Testis (tissue), 3 donors: ENCODE data around the gene IFNGR2. TPM values are rescaled to one million over a fixed set of nuclear protein-coding genes. Genes with fewer than 3 reads are reported as not detected.
"Not testable (repeated sequence)": the region's sequence is repeated elsewhere in the genome, so short reads cannot be mapped to it uniquely, and the experiment has no call there.

Experiments
- DNase-seq: peaks from one replicate; pipeline ENCODE4 v3.0.0-alpha.2; 2019
- H3K27ac ChIP-seq, 2 donors: fragments of 200-600 bp; sonication (generic); one replicate each; pipeline ENCODE4 v1.5.1; 2019
- H3K27me3 ChIP-seq: fragments of 200-600 bp; sonication (generic); one replicate; pipeline ENCODE4 v1.5.1; 2019
- H3K36me3 ChIP-seq: fragments of 200-600 bp; sonication (generic); one replicate; pipeline ENCODE4 v1.5.1; 2017; ENCODE audit warnings: low read depth; ENCODE audit errors: missing control alignments
- H3K4me1 ChIP-seq: fragments of 200-600 bp; sonication (generic); one replicate; pipeline ENCODE4 v1.5.1; 2019
- H3K4me3 ChIP-seq, 2 donors: fragments of 200-600 bp; sonication (generic); one replicate each; pipeline ENCODE4 v1.5.1; 2017 to 2019
- H3K9me3 ChIP-seq: fragments of 200-600 bp; sonication (generic); one replicate; pipeline ENCODE4 v1.5.1; 2017
- CTCF ChIP-seq, 3 experiments: fragments of 450-650 bp in 2 of 3; fragments of 200-600 bp in 1 of 3; sonication (generic) in 1 of 3; IDR thresholded peaks; one replicate each; pipeline ENCODE4 v1.5.1; 2016 to 2019; ENCODE audit warnings: antibody characterized with exemption in 3 of 3, mild to moderate bottlenecking in 2 of 3, moderate library complexity in 1 of 3
- POLR2A ChIP-seq: fragments of 450-650 bp; IDR thresholded peaks from one replicate; pipeline ENCODE4 v1.6.1; 2017; ENCODE audit warnings: antibody characterized with exemption, mild to moderate bottlenecking, moderate library complexity
- WGBS, 2 donors: methylation state at CpG; one replicate each; pipeline ENCODE4 v1.1.5; 2018; 5-methylcytosine and 5-hydroxymethylcytosine counted together
- intact Hi-C: fragments of 100-400 bp; cut with DNase I; formaldehyde crosslinking; loops from one replicate; pipeline ENCODE4 v1.15.1; 2023; ENCODE audit warnings: low total_unique reads
- polyA plus RNA-seq: library from polyadenylated mRNA; stranded (reverse); fragments of 350-450 nt; fragmentation: Illumina TruSeq; extraction: RNeasy Lipid Tissue Mini Kit (QIAGEN cat#74804); gene quantifications from one replicate; pipeline ENCODE4 v1.2.3, GENCODE V29; 2014; ENCODE audit warnings: low read depth, low replicate concordance; ENCODE audit not compliant: insufficient read depth
- total RNA-seq, 2 donors: library from RNA; depleted of rRNA; stranded (reverse); fragments of >200 nt; gene quantifications; one replicate each; pipeline ENCODE4 v1.2.3, GENCODE V29; 2016

Gene IFNGR2
- total and polyA plus RNA-seq, 3 donors from 2014 or later, result 87.6 to 108 (median 91.9) TPM

GRCh38 chr21:33359446-33359845, 43.8 kb upstream of the IFNGR2 start:
- H3K4me1 ChIP-seq, result peaks cover 13% of the 10 kb centered on the region
- no peak overlapping the region for H3K4me3 ChIP-seq
- H3K27me3 ChIP-seq, result no peaks in the 10 kb centered on the region
- no peak for DNase-seq
- no peak for TF ChIP-seq POLR2A
- TF ChIP-seq CTCF (IDR thresholded peaks at IDR 0.05), result no peak
- intact Hi-C loops, result no loop called here
- H3K9me3 ChIP-seq, result no peaks in the 10 kb centered on the region
- H3K27ac ChIP-seq, result peak overlapping the region in 1 of 2 donors; percentile 47
- H3K36me3 ChIP-seq, result no peaks in the 10 kb centered on the region
- 45 to 69% methylated on average over 4 of the region's 4 CpGs for WGBS, 2 donors

- Histone ChIP-seq H3K9me3 (no peaks in the 10 kb centered on the region), H3K4me3 (no peak overlapping the region), H3K27ac (peak overlapping the region; percentile 16 to 36), H3K36me3 (no peaks in the 10 kb centered on the region), H3K27me3 (no peaks in the 10 kb centered on the region), H3K4me1 (peaks cover 13% of the 10 kb centered on the region)
- TF ChIP-seq CTCF (IDR thresholded peaks at IDR 0.05) (no peak), POLR2A (no peak)
- no peak for DNase-seq
- WGBS, 2 donors, result 47 to 50% methylated on average over 6 of the region's 6 CpGs
- intact Hi-C loops, result no loop called here
Observed at GRCh38 chr21:33360281-33360680, 42.9 kb upstream of the IFNGR2 start.

- TF ChIP-seq POLR2A, result no peak
- TF ChIP-seq CTCF (IDR thresholded peaks at IDR 0.05), result peak; percentile 82 to 87 (median 84)
- Histone ChIP-seq H3K27ac (peak overlapping the region; percentile 16 to 36), H3K36me3 (no peaks in the 10 kb centered on the region), H3K4me1 (peaks cover 13% of the 10 kb centered on the region), H3K27me3 (no peaks in the 10 kb centered on the region), H3K9me3 (no peaks in the 10 kb centered on the region), H3K4me3 (no peak overlapping the region)
- intact Hi-C loops, result no loop called here
- 22 to 23% methylated on average over 14 of the region's 14 CpGs for WGBS, 2 donors
- peak; percentile 90 for DNase-seq
Observed at GRCh38 chr21:33360881-33361602, 42.2 kb upstream of the IFNGR2 start.

GRCh38 chr21:33362044-33362555, 41.1 kb upstream of the IFNGR2 start:
- Histone ChIP-seq H3K36me3 (no peaks in the 10 kb centered on the region), H3K9me3 (no peaks in the 10 kb centered on the region), H3K27me3 (no peaks in the 10 kb centered on the region), H3K4me1 (peaks cover 13% of the 10 kb centered on the region), H3K4me3 (no peak overlapping the region), H3K27ac (no peak overlapping the region)
- no peak for DNase-seq
- TF ChIP-seq CTCF (IDR thresholded peaks at IDR 0.05) (no peak), POLR2A (no peak)
- intact Hi-C loops, result no loop called here
- WGBS, 2 donors, result 26 to 45% methylated on average over 12 of the region's 12 CpGs

GRCh38 chr21:33363911-33364609, 39.2 kb upstream of the IFNGR2 start:
- H3K27me3 ChIP-seq, DNase-seq, intact Hi-C loops, H3K27ac ChIP-seq, H3K36me3 ChIP-seq, H3K4me3 ChIP-seq, H3K9me3 ChIP-seq: not testable (repeated sequence)
- peaks cover 13% of the 10 kb centered on the region for H3K4me1 ChIP-seq
- 40 to 53% methylated on average over 10 of the region's 10 CpGs for WGBS, 2 donors
